GM20000 (cell line): ENCODE measurements around the gene KRTAP1-4.
"Not testable (repeated sequence)": the region's sequence is repeated elsewhere in the genome, so short reads cannot be mapped to it uniquely, and the experiment has no call there.

Source experiments
- DNase-seq: peaks from one replicate; pipeline ENCODE4 v3.0.0; 2012; ENCODE audit warnings: low spot score
- TF ChIP-seq, protein P1 (sequence below): IDR thresholded peaks from 2 replicates; pipeline ENCODE4 v1.5.1; 2012; ENCODE audit warnings: mild to moderate bottlenecking, control low read depth; ENCODE audit errors: extremely low read depth, missing control alignments

Gene KRTAP1-4

DNA sequence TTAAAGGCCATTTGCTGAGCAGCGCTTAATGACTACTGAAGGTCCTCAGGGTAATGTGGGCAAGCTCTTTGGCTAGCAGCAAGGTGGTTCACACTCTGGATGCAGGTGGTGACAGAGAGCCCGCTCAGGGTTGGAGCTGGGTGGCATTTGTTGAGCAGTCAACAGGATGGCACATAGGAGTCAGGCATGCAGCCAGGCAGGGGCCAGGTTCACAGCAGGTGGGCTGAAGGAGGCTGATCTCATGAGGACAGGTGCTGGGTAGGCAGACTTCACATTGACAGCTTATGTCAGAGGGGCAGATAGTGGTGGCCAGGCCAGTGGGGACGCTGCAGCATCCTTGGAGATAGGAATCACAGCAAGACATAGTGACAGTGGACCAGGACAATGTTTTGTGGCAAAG, 25.6 kb downstream of the KRTAP1-4 start:
- TF ChIP-seq, protein P1, sequence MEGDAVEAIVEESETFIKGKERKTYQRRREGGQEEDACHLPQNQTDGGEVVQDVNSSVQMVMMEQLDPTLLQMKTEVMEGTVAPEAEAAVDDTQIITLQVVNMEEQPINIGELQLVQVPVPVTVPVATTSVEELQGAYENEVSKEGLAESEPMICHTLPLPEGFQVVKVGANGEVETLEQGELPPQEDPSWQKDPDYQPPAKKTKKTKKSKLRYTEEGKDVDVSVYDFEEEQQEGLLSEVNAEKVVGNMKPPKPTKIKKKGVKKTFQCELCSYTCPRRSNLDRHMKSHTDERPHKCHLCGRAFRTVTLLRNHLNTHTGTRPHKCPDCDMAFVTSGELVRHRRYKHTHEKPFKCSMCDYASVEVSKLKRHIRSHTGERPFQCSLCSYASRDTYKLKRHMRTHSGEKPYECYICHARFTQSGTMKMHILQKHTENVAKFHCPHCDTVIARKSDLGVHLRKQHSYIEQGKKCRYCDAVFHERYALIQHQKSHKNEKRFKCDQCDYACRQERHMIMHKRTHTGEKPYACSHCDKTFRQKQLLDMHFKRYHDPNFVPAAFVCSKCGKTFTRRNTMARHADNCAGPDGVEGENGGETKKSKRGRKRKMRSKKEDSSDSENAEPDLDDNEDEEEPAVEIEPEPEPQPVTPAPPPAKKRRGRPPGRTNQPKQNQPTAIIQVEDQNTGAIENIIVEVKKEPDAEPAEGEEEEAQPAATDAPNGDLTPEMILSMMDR = no peak
- DNase-seq = no peak

DNA sequence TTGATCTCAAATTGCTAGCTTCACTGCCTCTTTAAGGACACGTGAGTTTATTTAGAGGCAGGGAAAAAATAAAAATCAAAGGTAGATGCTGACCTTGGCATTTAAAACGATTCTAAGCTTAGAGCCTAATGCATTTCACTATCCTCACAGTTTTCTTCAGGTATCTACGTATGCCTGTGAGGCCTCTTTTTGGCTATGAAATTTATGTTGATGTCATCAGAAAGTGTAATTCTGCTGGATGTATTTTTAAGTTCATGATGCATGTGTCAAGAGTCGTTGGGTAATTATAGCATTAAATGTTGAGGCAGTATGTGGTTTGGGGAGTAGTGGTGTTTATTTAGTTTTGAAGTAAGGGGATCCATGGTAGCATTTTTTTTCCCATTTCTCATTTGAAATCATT, 26.1 kb downstream of the KRTAP1-4 start:
- TF ChIP-seq, protein P1 = no peak
- no peak for DNase-seq

DNA sequence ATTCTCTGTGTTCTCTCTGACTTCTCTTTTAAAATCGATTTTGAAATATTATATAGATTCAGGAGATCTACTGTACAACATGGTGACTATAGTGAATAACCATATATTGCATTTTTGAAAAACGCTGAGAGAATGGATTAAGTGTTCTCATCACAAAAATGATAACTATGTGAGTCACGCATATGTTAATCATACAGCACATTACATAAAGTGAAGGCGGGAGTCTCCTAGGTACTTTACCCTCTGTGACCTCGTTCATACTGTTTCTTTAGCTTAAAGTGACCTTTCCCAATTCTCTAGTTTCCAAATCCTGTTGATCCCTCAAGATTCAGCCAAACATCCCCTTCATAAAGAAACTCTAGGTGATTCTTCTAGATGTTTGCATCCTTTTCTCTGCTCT, 27.2 kb downstream of the KRTAP1-4 start:
- DNase-seq = no peak
- TF ChIP-seq, protein P1 = no peak

DNA sequence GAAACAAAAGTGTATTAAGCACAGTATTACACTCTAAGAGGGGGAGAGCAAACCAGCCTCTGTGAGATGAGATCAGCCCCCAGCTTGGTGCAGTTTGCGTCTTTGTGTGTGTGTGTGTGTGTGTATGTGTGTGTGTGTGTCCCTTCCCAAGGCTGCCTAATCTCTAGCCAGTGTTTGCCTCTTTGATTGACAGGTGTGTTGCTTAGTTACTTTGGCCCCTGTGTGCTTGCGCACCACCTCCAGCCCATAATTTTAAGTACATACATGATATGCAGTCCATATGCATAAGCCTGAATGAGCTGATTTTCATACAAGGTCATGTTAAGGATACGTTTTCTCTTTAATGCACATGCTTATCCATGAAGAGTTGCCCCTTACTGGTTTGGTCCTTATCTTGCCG, 28.2 kb downstream of the KRTAP1-4 start:
- no peak for DNase-seq
- TF ChIP-seq, protein P1 = no peak

DNA sequence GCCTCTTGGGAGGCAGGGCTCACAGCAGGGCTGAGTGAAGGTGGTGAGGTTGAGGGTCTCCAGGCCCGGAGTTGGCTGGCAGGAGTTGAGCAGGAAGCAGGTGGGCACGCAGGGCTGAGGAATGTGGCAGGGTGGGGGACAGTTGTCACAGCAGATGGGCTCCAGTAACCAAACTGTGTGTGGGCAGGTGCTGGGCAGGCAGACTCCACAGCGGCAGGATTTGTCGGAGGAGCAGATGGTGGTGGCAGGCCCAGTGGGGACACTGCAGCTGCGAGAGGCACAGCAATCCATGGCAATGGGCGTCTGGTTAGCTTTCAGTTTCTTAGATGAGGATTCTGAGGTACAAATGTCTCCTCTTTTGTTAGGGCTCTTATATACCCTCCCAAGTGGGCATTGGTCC, 30.4 kb downstream of the KRTAP1-4 start, which contains the start of gene KRTAP3-2:
TSS of gene KRTAP3-2 (minus strand) at position 344 of the 400 bp plus-strand sequence. CDS start at position 291, 53 bp downstream.
- DNase-seq = not testable (repeated sequence)

DNA sequence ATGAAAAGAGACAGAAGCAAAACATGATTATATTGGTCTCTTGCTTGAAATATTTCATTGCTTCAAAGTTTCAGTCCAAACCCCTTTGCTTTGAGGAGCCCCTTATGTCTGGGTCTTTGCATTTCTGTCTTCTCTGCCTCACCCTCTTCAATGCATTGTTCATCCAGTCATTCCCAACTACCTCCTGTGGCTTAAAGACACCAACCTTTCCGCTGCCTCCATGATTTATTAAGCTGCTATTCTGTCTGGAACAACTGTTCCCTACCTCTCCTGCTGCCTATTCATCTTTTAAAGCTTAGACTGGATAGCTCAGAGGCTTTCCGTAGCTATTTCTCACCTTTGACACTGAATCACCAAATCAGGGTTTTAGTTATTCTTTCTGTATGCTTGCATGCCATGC, 32.6 kb downstream of the KRTAP1-4 start:
- DNase-seq = no peak
- TF ChIP-seq, protein P1 = no peak

DNA sequence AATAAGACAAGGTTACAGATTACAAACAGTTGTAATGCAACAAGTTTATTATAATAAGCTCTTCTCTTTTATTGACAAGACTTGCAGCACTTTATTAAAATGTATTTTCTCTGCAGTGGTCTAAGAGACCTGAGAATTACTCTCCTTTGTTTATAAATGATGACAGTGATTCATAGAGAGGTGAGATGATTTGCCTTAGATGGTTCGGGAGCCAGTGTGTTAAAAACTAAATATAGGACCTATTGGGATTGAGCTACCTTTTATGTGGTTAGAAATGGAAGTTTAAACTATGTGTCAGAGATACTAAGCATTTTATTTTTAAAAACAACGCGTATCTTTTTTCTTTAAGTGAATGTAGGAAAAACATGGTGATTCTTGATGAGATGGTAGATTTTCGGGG, 33.2 kb downstream of the KRTAP1-4 start:
- no peak for DNase-seq
- TF ChIP-seq, protein P1 = no peak

DNA sequence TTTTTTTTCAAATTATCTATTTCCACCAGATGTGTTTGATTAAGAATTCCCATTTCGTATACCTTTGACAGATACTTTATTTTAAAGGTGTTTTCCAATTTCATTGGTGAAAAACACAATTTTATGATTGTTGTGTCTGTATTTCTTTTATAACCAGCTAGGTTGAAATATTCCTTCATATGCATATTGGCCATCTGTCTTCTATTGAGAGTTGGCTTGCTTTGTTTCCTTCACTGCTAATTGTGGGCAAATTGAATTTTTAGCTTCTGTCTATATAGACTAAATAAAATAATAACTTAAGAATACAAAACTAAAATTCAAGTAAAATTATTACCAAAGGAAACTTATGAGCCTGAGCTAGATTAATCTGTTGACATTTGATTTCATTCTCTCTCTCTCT, 34.9 kb downstream of the KRTAP1-4 start:
- TF ChIP-seq, protein P1 = no peak
- no peak for DNase-seq
